ENCODE measurements around the gene RAD51D. TPM values are rescaled to one million over a fixed set of nuclear protein-coding genes. Genes with fewer than 3 reads are reported as not detected.

The RAD51D gene
- total RNA-seq, 1 experiment from 2014 or later: 12.1 TPM

DNA sequence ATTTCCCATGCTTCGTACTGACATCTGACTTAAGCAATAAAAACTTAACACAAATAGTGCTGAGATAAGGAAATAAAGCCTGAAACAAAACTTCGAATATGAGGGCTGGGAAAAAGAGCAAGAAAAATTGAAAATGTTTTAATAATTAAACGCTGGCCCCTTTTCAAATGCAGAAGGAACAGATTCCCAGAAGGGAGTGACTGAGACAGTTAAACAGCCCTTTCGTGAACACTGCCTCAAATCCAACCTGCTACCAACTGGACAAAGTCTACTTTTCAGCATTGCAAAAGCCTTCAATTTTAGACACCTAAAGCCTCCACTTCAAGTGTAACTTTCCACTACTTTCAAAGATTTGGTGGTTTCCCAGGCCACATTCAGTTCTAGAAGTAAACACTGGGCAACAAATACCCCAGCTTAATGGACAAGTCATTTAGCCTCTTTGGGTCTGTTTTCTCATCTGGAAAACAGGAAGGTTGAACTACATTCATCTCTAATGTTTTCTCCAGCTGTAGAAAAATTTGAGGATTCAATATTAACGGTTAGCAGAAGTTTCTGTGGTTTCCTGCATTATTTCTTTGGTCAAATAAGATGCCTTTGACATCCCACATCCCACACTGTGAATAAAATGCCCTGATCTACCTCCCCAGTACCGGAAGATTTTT lies 68.0 kb downstream of the RAD51D start:
- no peak overlapping the region for H3K4me3 ChIP-seq (ENCODE audit: low read depth, low read length, poor library complexity, severe bottlenecking)
- no peaks in the 10 kb centered on the region for H3K9me3 ChIP-seq (ENCODE audit: low read depth, low read length, poor library complexity, severe bottlenecking)
- TF ChIP-seq, protein P1, sequence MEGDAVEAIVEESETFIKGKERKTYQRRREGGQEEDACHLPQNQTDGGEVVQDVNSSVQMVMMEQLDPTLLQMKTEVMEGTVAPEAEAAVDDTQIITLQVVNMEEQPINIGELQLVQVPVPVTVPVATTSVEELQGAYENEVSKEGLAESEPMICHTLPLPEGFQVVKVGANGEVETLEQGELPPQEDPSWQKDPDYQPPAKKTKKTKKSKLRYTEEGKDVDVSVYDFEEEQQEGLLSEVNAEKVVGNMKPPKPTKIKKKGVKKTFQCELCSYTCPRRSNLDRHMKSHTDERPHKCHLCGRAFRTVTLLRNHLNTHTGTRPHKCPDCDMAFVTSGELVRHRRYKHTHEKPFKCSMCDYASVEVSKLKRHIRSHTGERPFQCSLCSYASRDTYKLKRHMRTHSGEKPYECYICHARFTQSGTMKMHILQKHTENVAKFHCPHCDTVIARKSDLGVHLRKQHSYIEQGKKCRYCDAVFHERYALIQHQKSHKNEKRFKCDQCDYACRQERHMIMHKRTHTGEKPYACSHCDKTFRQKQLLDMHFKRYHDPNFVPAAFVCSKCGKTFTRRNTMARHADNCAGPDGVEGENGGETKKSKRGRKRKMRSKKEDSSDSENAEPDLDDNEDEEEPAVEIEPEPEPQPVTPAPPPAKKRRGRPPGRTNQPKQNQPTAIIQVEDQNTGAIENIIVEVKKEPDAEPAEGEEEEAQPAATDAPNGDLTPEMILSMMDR (conservative IDR thresholded peaks at IDR 0.05; ENCODE audit: low read depth, low read length): no peak
- TF ChIP-seq EZH2 (IDR thresholded peaks at IDR 0.05; ENCODE audit: borderline replicate concordance, low read depth, low read length, poor library complexity, severe bottlenecking): no peak
- H3K36me3 ChIP-seq (ENCODE audit: insufficient read depth, low read length, poor library complexity, severe bottlenecking): no peaks in the 10 kb centered on the region
- DNase-seq (ENCODE audit: low spot score): no peak
- H3K27ac ChIP-seq (ENCODE audit: low read depth, low read length, poor library complexity, severe bottlenecking): no peak overlapping the region
- no peaks in the 10 kb centered on the region for H3K4me1 ChIP-seq (ENCODE audit: insufficient read depth, low read length, poor library complexity, severe bottlenecking)
- ChIA-PET POLR2A (ENCODE audit: low non-redundant PET) (no interaction called here), CTCF (no interaction called here)
- BruUV-seq (replicated peaks): no TSS peak
- no peaks in the 10 kb centered on the region for H3K27me3 ChIP-seq (replicated peaks; ENCODE audit: insufficient read depth, low read depth, low read length, poor library complexity)
- intact Hi-C loops (cut with micrococcal nuclease; ENCODE audit: unreplicated experiment): no loop called here

DNA sequence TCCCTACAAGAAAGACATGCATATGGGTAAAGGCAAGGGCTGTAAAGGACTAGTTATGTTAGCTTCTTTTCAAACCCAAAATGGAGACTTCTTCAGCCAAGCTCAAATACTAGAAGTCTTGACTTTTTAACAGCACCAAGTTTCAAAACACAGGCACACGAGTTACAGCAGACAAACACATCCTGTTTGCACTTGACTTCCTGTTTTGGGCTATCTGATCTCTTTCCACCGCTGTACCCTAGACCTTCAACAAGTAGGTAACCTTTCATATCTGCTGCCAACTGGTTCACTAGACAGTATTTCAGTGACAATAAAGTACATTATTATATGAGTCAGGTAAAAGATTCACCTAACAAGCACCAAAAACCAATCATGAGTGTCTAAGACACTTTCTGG lies 68.5 kb downstream of the RAD51D start:
- ChIA-PET CTCF (no interaction called here), POLR2A (ENCODE audit: low non-redundant PET) (no interaction called here)
- no peak for DNase-seq (ENCODE audit: low spot score)
- BruUV-seq (replicated peaks): no TSS peak
- intact Hi-C loops (cut with micrococcal nuclease; ENCODE audit: unreplicated experiment): no loop called here
- Histone ChIP-seq H3K36me3 (ENCODE audit: insufficient read depth, low read length, poor library complexity, severe bottlenecking) (no peaks in the 10 kb centered on the region), H3K27ac (ENCODE audit: low read depth, low read length, poor library complexity, severe bottlenecking) (no peak overlapping the region), H3K27me3 (replicated peaks; ENCODE audit: insufficient read depth, low read depth, low read length, poor library complexity) (no peaks in the 10 kb centered on the region), H3K4me1 (ENCODE audit: insufficient read depth, low read length, poor library complexity, severe bottlenecking) (no peaks in the 10 kb centered on the region), H3K4me3 (ENCODE audit: low read depth, low read length, poor library complexity, severe bottlenecking) (no peak overlapping the region), H3K9me3 (ENCODE audit: low read depth, low read length, poor library complexity, severe bottlenecking) (no peaks in the 10 kb centered on the region)
- TF ChIP-seq, protein P1 (conservative IDR thresholded peaks at IDR 0.05; ENCODE audit: low read depth, low read length): no peak
- TF ChIP-seq EZH2 (IDR thresholded peaks at IDR 0.05; ENCODE audit: borderline replicate concordance, low read depth, low read length, poor library complexity, severe bottlenecking): no peak

DNA sequence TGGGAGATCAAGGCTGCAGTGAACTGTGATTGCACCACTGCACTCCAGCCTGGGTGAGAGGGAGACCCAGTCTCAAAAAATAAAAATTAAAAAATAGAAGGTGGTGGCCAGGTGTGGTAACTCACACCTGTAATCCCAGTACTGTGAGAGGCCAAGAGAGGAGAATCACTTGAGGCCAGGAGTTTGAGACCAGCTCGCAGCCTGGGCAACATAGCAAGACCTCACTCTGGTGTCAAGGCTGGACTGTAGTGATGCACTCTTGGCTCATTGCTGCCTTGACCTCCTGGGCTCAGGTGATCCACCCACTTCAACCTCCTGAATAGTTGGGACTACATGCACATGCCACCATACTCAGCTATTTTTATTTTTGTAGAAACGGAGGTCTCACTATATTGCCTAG lies 69.5 kb downstream of the RAD51D start:
- CTCF ChIA-PET: no interaction called here
- no peaks in the 10 kb centered on the region for H3K4me1 ChIP-seq (ENCODE audit: insufficient read depth, low read length, poor library complexity, severe bottlenecking)
- H3K27me3 ChIP-seq (replicated peaks; ENCODE audit: insufficient read depth, low read depth, low read length, poor library complexity): no peaks in the 10 kb centered on the region
- DNase-seq (ENCODE audit: low spot score): no peak
- H3K9me3 ChIP-seq (ENCODE audit: low read depth, low read length, poor library complexity, severe bottlenecking): no peaks in the 10 kb centered on the region
- H3K4me3 ChIP-seq (ENCODE audit: low read depth, low read length, poor library complexity, severe bottlenecking): no peak overlapping the region
- TF ChIP-seq, protein P1 (conservative IDR thresholded peaks at IDR 0.05; ENCODE audit: low read depth, low read length): no peak
- TF ChIP-seq EZH2 (IDR thresholded peaks at IDR 0.05; ENCODE audit: borderline replicate concordance, low read depth, low read length, poor library complexity, severe bottlenecking): no peak
- H3K27ac ChIP-seq (ENCODE audit: low read depth, low read length, poor library complexity, severe bottlenecking): no peak overlapping the region
- intact Hi-C loops (cut with micrococcal nuclease; ENCODE audit: unreplicated experiment): no loop called here
- H3K36me3 ChIP-seq (ENCODE audit: insufficient read depth, low read length, poor library complexity, severe bottlenecking): no peaks in the 10 kb centered on the region
- POLR2A ChIA-PET (ENCODE audit: low non-redundant PET): no interaction called here
- BruUV-seq (replicated peaks): no TSS peak

All from A673 (cell line).